IMR-90 (cell line): Measurements from ENCODE around the gene LINC01488. TPM values are rescaled to one million over a fixed set of nuclear protein-coding genes. Genes with fewer than 3 reads are reported as not detected.

Experiments
- ATAC-seq: fragments of 200-7000 bp; cut with Tn5 transposase; 2 replicates; pipeline ENCODE4 v1.9.1; 2020; ENCODE audit warnings: low read depth, mild to moderate bottlenecking, moderate library complexity
- BruUV-seq: library from RNA; stranded (reverse); fragments of 400-500 nt; replicated peaks from 2 replicates; lab custom pipeline; 2021; lab: Mats Ljungman, UMichigan
- CTCF ChIA-PET: fragments of 300-600 bp; formaldehyde crosslinking; extraction: SDS; loops from one replicate; lab custom pipeline; 2021; ENCODE audit warnings: antibody characterized with exemption; lab: Yijun Ruan, JAX
- POLR2A ChIA-PET: fragments of 300-600 bp; sonication (Branson Sonifier 250); formaldehyde crosslinking; loops from one replicate; lab custom pipeline; 2022; ENCODE audit warnings: antibody characterized with exemption; ENCODE audit not compliant: unreplicated experiment; lab: Charles Lee
- DNase-seq: peaks from one replicate; pipeline ENCODE4 v3.0.0; 2013
- H2AFZ ChIP-seq: replicated peaks from 2 replicates; pipeline ENCODE3; 2013; ENCODE audit warnings: low read length, mild to moderate bottlenecking; ENCODE audit not compliant: poor library complexity
- H2AK5ac ChIP-seq: 2 replicates; pipeline ENCODE4 v1.6.1; 2013; ENCODE audit warnings: low read depth, low read length, inconsistent platforms
- H2AK9ac ChIP-seq: replicated peaks from 2 replicates; pipeline ENCODE3; 2013; ENCODE audit warnings: mild to moderate bottlenecking, low read depth, low read length, moderate library complexity; ENCODE audit not compliant: poor library complexity
- H2BK120ac ChIP-seq: 2 replicates; pipeline ENCODE4 v1.6.1; 2013; ENCODE audit warnings: low read depth, low read length, inconsistent platforms
- H2BK15ac ChIP-seq: 3 replicates; pipeline ENCODE4 v1.6.1; 2013; ENCODE audit warnings: low read depth, low read length, inconsistent platforms
- H2BK20ac ChIP-seq: 2 replicates; pipeline ENCODE4 v1.6.1; 2013; ENCODE audit warnings: low read depth, mild to moderate bottlenecking, inconsistent platforms, low read length, moderate library complexity
- H2BK5ac ChIP-seq: 2 replicates; pipeline ENCODE4 v1.6.1; 2013; ENCODE audit warnings: mild to moderate bottlenecking, low read depth, low read length, inconsistent platforms; ENCODE audit not compliant: poor library complexity, severe bottlenecking
- H3K14ac ChIP-seq: replicated peaks from 2 replicates; pipeline ENCODE4 v1.6.1; 2013; ENCODE audit warnings: low read depth, low read length, inconsistent platforms
- H3K18ac ChIP-seq: 2 replicates; pipeline ENCODE4 v1.6.1; 2013; ENCODE audit warnings: low read depth, low read length, control low read depth
- H3K23ac ChIP-seq: 2 replicates; pipeline ENCODE4 v1.6.1; 2013; ENCODE audit warnings: low read depth, low read length, inconsistent platforms
- H3K27ac ChIP-seq: 2 replicates; pipeline ENCODE4 v1.5.1; 2013; ENCODE audit warnings: mild to moderate bottlenecking, control low read depth, low read length; ENCODE audit not compliant: insufficient read depth
- H3K27me3 ChIP-seq: 2 replicates; pipeline ENCODE4 v1.6.1; 2013; ENCODE audit warnings: low read length; ENCODE audit not compliant: control insufficient read depth, insufficient read depth
- H3K36me3 ChIP-seq: 2 replicates; pipeline ENCODE4 v1.6.1; 2013; ENCODE audit warnings: low read length, mixed read lengths; ENCODE audit not compliant: control insufficient read depth, insufficient read depth
- H3K4ac ChIP-seq: 2 replicates; pipeline ENCODE4 v1.6.1; 2013; ENCODE audit warnings: low read depth, low read length, inconsistent platforms
- H3K4me1 ChIP-seq: 2 replicates; pipeline ENCODE4 v1.6.1; 2013; ENCODE audit warnings: low read length, mixed read lengths; ENCODE audit not compliant: control insufficient read depth, insufficient read depth
- H3K4me2 ChIP-seq: 2 replicates; pipeline ENCODE4 v1.6.1; 2013; ENCODE audit warnings: low read depth, mild to moderate bottlenecking, control low read depth, low read length, moderate library complexity
- H3K4me3 ChIP-seq: 2 replicates; pipeline ENCODE4 v1.5.1; 2013; ENCODE audit warnings: low read depth, mild to moderate bottlenecking, control low read depth, low read length, moderate library complexity; ENCODE audit not compliant: insufficient read depth
- H3K56ac ChIP-seq: 2 replicates; pipeline ENCODE4 v1.6.1; 2013; ENCODE audit warnings: low read length, inconsistent platforms; ENCODE audit not compliant: insufficient read depth; ENCODE audit errors: extremely low read depth
- H3K79me1 ChIP-seq, 2 experiments: 2 replicates each; pipeline ENCODE4 v1.6.1; 2013; ENCODE audit warnings: low read length in 2 of 2, inconsistent platforms in 1 of 2, low read depth in 1 of 2
- H3K9ac ChIP-seq: 2 replicates; pipeline ENCODE4 v1.6.1; 2013; ENCODE audit warnings: low read depth, low read length, control low read depth
- H3K9me1 ChIP-seq: 2 replicates; pipeline ENCODE4 v1.6.1; 2013; ENCODE audit warnings: low read length, inconsistent platforms; ENCODE audit not compliant: insufficient read depth
- H3K9me3 ChIP-seq: 2 replicates; pipeline ENCODE4 v1.6.1; 2013; ENCODE audit warnings: low read length; ENCODE audit not compliant: control insufficient read depth, insufficient read depth
- H4K20me1 ChIP-seq: 2 replicates; pipeline ENCODE4 v1.6.1; 2013; ENCODE audit warnings: low read length, inconsistent platforms; ENCODE audit not compliant: insufficient read depth
- H4K5ac ChIP-seq: 2 replicates; pipeline ENCODE4 v1.6.1; 2013; ENCODE audit warnings: mild to moderate bottlenecking, low read depth, low read length, control low read depth
- H4K8ac ChIP-seq, 2 experiments: 2 replicates each; pipeline ENCODE4 v1.6.1; 2013; ENCODE audit warnings: low read depth in 2 of 2, low read length in 2 of 2, control low read depth in 1 of 2, inconsistent platforms in 1 of 2
- H4K91ac ChIP-seq: 2 replicates; pipeline ENCODE4 v1.6.1; 2013; ENCODE audit warnings: low read depth, low read length, inconsistent platforms; ENCODE audit not compliant: insufficient read depth
- CHD1 ChIP-seq: IDR thresholded peaks from 2 replicates; pipeline ENCODE4 v1.6.1; 2012; ENCODE audit warnings: low read depth, low read length, improper control_type of control experiment
- FOS ChIP-seq: fragments of 150-350 bp; IDR thresholded peaks from 2 replicates; pipeline ENCODE4 v1.6.1; 2016; ENCODE audit warnings: low read depth, low read length
- MAFK ChIP-seq: IDR thresholded peaks from 2 replicates; pipeline ENCODE4 v1.6.1; 2012; ENCODE audit warnings: low read depth, low read length, improper control_type of control experiment
- RFX5 ChIP-seq: IDR thresholded peaks from 2 replicates; pipeline ENCODE4 v1.8.0; 2012; ENCODE audit warnings: low read depth, mild to moderate bottlenecking, low read length, moderate library complexity
- WGBS, 2 experiments: methylation state at CpG; one replicate each; pipeline versions ENCODE4 v1.1.5 to v1.1.7; 2013; ENCODE audit warnings: missing lambda C conversion rate in 2 of 2; ENCODE audit not compliant: insufficient read length in 1 of 2; ENCODE audit errors: extremely low coverage in 2 of 2; 5-methylcytosine and 5-hydroxymethylcytosine counted together
- dilution Hi-C: fragments of 300-500 bp; cut with HindIII; formaldehyde crosslinking; loops from one replicate; pipeline ENCODE4 v1.14.3; 2018; ENCODE audit warnings: low sequenced_read_pairs; ENCODE audit not compliant: unreplicated experiment
- in situ Hi-C: fragments of 300-500 bp; cut with MboI; formaldehyde crosslinking; loops from 3 replicates; pipeline ENCODE4 v1.14.3; 2019; ENCODE audit warnings: low sequenced_read_pairs, inconsistent platforms, mixed read lengths
- intact Hi-C: fragments of 100-400 bp; cut with micrococcal nuclease; formaldehyde crosslinking; loops from 2 replicates; pipeline ENCODE4 v1.10.0; 2022
- polyA plus RNA-seq, 3 experiments: library from polyadenylated mRNA; depleted of rRNA; stranded (reverse); fragments of >200 nt; gene quantifications; 2 replicates each; pipeline ENCODE4 v1.2.3, GENCODE V29; 2012; ENCODE audit warnings: low replicate concordance in 1 of 3
- total RNA-seq: library from RNA; depleted of rRNA; stranded (reverse); fragments of >200 nt; gene quantifications from 2 replicates; pipeline ENCODE4 v1.2.3, GENCODE V29; 2012

Gene LINC01488
- total and polyA plus RNA-seq, 2 of the 4 experiments (the other 2 are of a cell fraction) = not detected

DNA sequence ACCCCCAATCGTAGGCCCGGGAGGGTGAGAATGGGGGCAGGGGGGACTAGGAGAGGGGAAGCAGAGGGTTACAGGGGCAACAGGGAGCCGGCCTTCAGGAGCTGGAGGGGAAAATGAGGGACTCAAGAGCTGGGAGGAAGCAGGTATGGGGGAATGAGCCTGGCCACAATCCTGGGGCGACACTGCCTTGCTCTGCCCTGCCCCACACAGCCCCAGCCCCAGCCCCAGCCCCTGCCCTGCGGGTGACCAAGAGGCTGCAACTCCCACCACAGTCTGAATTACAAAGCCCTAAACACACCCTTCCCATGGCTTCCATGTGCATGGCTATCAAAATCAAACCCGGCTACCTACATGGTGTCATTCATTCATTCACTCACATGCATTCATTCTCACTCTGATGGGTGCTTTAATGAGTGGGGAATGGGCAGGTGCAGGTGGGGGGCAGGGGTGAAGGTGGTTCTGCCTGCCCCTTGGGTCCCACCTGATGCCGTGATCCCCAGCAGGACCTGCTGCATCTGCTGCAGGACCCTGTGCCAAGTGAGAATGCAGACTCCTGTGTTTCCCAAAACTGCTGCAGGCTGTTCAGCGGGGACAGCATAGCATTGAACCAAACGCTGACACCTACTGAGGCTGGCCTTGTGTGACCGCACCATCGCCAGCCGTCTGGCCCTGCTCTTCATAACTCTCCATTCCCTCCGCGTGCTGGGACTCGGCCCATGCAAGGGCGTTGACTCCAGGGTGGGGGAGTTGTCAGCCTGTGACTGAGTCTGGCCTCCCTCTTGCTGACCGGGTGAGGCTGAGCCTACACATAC, 9.5 kb upstream of the LINC01488 start:
- Histone ChIP-seq H3K4ac (peak overlapping the region; percentile 12), H2AK9ac (peak overlapping the region; percentile 56), H3K9me3 (peaks cover 11% of the 10 kb centered on the region), H2BK120ac (peak overlapping the region; percentile 59), H2AK5ac (peak overlapping the region; percentile 44; the same call in 1 of the 2 replicates), H3K27ac (no peak overlapping the region), H3K9ac (no peak overlapping the region), H3K18ac (no peak overlapping the region), H3K9me1 (no peaks in the 10 kb centered on the region), H2BK15ac (no peak overlapping the region), H4K5ac (no peak overlapping the region), H3K4me1 (no peaks in the 10 kb centered on the region), H2BK5ac (no peak overlapping the region), H4K91ac (0 out of 2 replicates have a peak overlapping the region, but pooled peaks have one; percentile 18), H4K20me1 (no peaks in the 10 kb centered on the region), H3K4me3 (no peak overlapping the region), H3K56ac (no peak overlapping the region), H3K14ac (no peak overlapping the region), H3K27me3 (0 out of 2 replicates have a peak, but pooled peaks cover under 1% of the 10 kb centered on the region), H2BK20ac (no peak overlapping the region), H3K23ac (no peak overlapping the region), H3K4me2 (no peak overlapping the region), H2AFZ (peak overlapping the region; percentile 79), H3K36me3 (no peaks in the 10 kb centered on the region), H3K79me1 (no peaks in the 10 kb centered on the region), H4K8ac (peak overlapping the region; percentile 19 to 22; a peak in 2 of 4 replicates)
- CTCF ChIA-PET = no interaction called here
- TF ChIP-seq FOS (no peak), MAFK (no peak), RFX5 (no peak), CHD1 (no peak)
- POLR2A ChIA-PET = no interaction called here
- in situ Hi-C loops (no loop called here), dilution Hi-C loops (no loop called here), intact Hi-C loops (no loop called here)
- 60% methylated on average over 4 of the region's 17 CpGs; no CpG with 5 or more reads in 1 of the 2 experiments for WGBS, 2 experiments
- no TSS peak for BruUV-seq
- DNase-seq = no peak
- ATAC-seq = peak; percentile 30
